Frontal cortex (tissue), 4 donors: ENCODE data around the gene ADISSP. TPM values are rescaled to one million over a fixed set of nuclear protein-coding genes. Genes with fewer than 3 reads are reported as not detected.

Source experiments
- DNase-seq, 2 donors: peaks; one replicate each; pipeline ENCODE4 v3.0.0; 2012; ENCODE audit warnings: low spot score in 2 of 2
- FAIRE-seq: peaks from 2 replicates; lab custom pipeline; 2012; peaks lifted over from hg19 to GRCh38; lab: Jason Lieb, UNC
- total RNA-seq: library from RNA; depleted of rRNA; stranded (reverse); fragments of >200 nt; gene quantifications from one replicate; pipeline ENCODE4 v1.2.3, GENCODE V29; 2014
- donor health status: control.
- donor health status: control.
- donor health status: control.

ADISSP gene
- total RNA-seq, 1 donor from 2014 or later = 17.5 TPM

- no peak for DNase-seq
- no peak for FAIRE-seq
These were observed 39.2 kb downstream of the ADISSP start for GRCh38 chr20:3728354-3728753.

- no peak for DNase-seq
- no peak for FAIRE-seq
These were observed 40.0 kb downstream of the ADISSP start for GRCh38 chr20:3727401-3728021.

GRCh38 chr20:3724356-3724755 is 43.2 kb downstream of the ADISSP start:
- FAIRE-seq (no peak), DNase-seq (no peak)

GRCh38 chr20:3723284-3723683 is 44.3 kb downstream of the ADISSP start:
- FAIRE-seq (no peak), DNase-seq (no peak)

- no peak for FAIRE-seq
- DNase-seq = no peak
These were observed 45.6 kb downstream of the ADISSP start for GRCh38 chr20:3721912-3722311.

GRCh38 chr20:3720626-3721025 is 46.9 kb downstream of the ADISSP start:
- FAIRE-seq = no peak
- no peak for DNase-seq

- DNase-seq (no peak), FAIRE-seq (no peak)
These were observed 47.5 kb downstream of the ADISSP start for GRCh38 chr20:3720068-3720467.

GRCh38 chr20:3719046-3719445 is 48.5 kb downstream of the ADISSP start:
- FAIRE-seq (no peak), DNase-seq (no peak)

GRCh38 chr20:3716195-3716834 is 51.2 kb downstream of the ADISSP start:
- FAIRE-seq = no peak
- no peak for DNase-seq

GRCh38 chr20:3714092-3714491 is 53.5 kb downstream of the ADISSP start:
- DNase-seq (no peak), FAIRE-seq (no peak)

GRCh38 chr20:3712279-3712873 is 55.2 kb downstream of the ADISSP start, which contains the start of gene SIGLEC1:
Gene SIGLEC1 (minus strand): TSS chr20:3712600. CDS start chr20:3707128, 5,472 bp downstream.
- FAIRE-seq = no peak
- DNase-seq = no peak

GRCh38 chr20:3711484-3711941 is 56.0 kb downstream of the ADISSP start:
- DNase-seq (no peak), FAIRE-seq (no peak)

- peak; percentile 73 to 89 for DNase-seq
- FAIRE-seq = no peak
These were observed 56.7 kb downstream of the ADISSP start for GRCh38 chr20:3710703-3711483.

- DNase-seq (no peak), FAIRE-seq (no peak)
These were observed 57.5 kb downstream of the ADISSP start for GRCh38 chr20:3710011-3710466.

GRCh38 chr20:3707508-3707899 is 60.0 kb downstream of the ADISSP start:
- FAIRE-seq (no peak), DNase-seq (no peak)

- DNase-seq (no peak), FAIRE-seq (no peak)
These were observed 60.6 kb downstream of the ADISSP start for GRCh38 chr20:3706774-3707507.

- FAIRE-seq = no peak
- DNase-seq = no peak
These were observed 61.4 kb downstream of the ADISSP start for GRCh38 chr20:3705970-3706739.

GRCh38 chr20:3705491-3705969 is 62.0 kb downstream of the ADISSP start:
- FAIRE-seq (no peak), DNase-seq (no peak)

GRCh38 chr20:3704087-3704486 is 63.5 kb downstream of the ADISSP start:
- FAIRE-seq (no peak), DNase-seq (no peak)
